ENCODE results near the gene PGAP2.
"Not testable (repeated sequence)": the region's sequence is repeated elsewhere in the genome, so short reads cannot be mapped to it uniquely, and the experiment has no call there.

Gene PGAP2

DNA sequence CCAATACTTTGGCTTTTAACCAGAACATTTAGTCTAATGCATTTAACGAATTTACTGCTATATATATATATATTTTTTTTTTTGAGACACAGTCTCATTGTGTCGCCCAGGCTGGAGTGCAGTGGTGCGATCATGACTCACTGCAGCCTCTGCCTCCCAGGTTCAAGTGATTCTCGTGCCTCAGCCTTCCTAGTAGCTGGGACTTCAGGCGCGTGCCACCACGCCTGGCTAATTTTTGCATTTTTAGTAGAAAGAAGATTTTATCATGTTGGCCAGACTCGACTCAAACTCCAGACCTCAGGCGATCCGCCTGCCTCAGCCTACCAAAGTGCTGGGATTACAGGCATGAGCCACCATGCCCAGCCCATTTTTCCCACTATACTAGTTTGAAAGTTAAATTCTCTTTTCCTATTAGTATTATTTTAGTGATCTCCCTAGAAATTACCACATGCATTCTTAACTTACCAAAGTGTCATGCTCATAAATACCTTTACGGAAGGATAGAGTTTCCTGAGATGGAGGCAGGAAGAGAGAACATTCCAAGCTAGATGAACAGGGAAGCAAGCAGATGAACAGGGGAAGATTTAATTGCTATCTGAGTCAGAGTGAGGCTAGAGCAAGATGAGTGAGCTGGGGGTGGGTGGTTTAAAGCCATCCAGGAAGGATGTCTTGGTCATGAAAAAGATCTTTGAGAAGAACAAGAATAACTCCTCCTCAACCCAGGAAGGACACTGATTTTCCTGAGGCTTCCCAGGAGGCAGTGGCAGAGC is 4.4 kb upstream of the PGAP2 start:
- DNase-seq (ENCODE audit: low spot score), result no peak

- peak; percentile 62 for DNase-seq (ENCODE audit: low spot score)
Measured at GRCh38 chr11:3808861-3809623, 682 bp downstream of the PGAP2 start.

DNA sequence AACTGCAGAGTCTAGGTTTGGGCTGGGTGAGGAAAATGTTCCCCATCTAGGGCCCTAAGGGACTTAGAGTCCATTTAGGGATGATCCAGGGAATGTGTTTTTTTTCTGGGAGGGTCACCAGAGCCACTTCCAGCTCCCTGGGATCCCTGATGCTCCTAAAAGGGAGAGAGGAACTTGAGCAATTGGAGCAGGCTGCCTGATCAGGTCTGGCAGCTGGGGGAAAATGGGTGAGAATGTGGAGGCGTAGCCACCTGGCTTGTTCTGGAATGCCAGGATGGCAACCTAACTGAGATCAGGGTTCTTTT is 1.2 kb downstream of the PGAP2 start:
- no peak for DNase-seq (ENCODE audit: low spot score)

DNA sequence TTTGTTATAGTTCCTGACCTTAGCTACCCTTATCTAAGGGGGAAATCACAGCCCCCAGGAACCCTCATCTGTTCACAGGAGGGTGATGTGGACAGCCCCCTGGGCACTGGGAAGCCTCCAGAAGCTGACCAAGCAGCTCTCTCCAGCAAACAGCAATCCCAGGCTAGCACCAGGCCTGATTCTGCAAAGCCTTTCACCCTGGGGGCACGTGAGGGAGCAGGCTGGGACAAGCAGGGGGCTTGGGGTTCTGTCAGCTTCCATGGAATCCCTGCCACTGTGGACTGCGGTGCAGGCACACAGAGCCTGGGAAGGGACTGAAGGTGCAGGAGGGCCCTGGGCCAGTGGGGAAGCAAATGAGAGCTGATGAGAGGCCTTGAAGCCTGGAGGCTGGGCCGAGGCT is 2.1 kb downstream of the PGAP2 start:
- no peak for DNase-seq (ENCODE audit: low spot score)

DNA sequence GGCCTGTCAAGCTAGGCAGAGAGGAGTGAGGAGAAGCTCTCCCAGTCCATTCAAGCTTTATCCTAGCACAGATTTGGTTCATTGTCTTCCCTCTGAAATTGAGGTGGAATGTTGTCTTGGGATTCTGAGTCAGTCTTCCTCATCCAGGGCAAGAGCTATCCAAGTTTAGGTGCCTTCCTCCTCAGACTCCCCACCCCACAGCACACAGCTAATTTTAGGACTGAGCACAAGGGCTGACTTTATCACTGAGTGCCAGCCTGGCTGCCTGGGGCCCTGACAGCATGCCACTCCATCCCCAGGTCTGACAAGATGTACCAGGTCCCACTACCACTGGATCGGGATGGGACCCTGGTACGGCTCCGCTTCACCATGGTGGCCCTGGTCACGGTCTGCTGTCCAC is 2.6 kb downstream of the PGAP2 start:
- DNase-seq (ENCODE audit: low spot score), result no peak

- not testable (repeated sequence) for DNase-seq (ENCODE audit: low spot score)
Measured at GRCh38 chr11:3814832-3815231, 6.5 kb downstream of the PGAP2 start.

- no peak for DNase-seq (ENCODE audit: low spot score)
Measured at GRCh38 chr11:3815845-3816244, 7.5 kb downstream of the PGAP2 start.

DNA sequence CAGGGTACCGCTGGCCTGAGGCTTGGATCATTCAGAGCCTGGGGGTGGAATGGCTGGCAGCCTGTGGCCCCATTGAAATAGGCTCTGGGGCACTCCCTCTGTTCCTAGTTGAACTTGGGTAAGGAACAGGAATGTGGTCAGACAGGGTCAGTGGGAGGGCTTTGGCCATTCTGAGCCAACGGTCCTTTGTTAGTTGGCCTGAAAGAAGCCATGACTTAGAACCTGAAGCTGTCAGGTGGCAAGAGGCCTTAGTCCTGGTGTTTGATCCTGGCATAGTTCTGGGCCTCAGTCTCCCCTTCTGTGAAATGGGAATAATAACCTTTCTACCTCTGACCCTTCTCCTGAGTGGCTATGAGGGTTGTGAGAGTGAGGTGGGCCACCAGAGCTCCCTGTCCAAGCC is 8.3 kb downstream of the PGAP2 start:
- no peak for DNase-seq (ENCODE audit: low spot score)

DNA sequence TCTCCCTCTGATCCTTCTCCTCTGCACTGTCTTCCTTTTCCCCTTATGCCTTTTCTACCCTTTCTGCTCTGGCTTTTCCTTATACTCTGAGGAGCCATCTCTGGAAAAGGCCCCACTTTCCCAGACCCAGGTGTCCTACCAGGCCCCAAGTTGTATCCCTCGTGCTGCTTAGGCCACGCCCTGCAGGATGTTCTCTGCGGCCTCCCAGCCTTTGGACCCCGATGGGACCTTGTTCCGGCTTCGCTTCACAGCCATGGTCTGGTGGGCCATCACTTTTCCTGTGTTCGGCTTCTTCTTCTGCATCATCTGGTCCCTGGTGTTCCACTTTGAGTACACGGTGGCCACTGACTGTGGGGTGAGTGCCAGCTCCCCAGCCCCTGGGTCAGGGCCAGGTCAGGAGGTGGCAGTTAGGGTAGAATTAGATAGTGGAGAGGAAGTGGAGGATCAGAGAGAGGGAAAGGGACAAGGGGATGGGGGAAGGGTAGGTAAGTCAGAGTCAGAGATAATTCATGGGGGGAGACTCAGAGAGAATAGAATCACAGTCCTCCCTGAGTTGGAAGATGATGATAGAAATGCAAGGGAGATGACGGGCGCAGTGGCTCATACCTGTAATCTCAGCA is 8.9 kb downstream of the PGAP2 start:
- no peak for DNase-seq (ENCODE audit: low spot score)

- DNase-seq (ENCODE audit: low spot score), result no peak
Measured at GRCh38 chr11:3820971-3821370, 12.6 kb downstream of the PGAP2 start.

DNA sequence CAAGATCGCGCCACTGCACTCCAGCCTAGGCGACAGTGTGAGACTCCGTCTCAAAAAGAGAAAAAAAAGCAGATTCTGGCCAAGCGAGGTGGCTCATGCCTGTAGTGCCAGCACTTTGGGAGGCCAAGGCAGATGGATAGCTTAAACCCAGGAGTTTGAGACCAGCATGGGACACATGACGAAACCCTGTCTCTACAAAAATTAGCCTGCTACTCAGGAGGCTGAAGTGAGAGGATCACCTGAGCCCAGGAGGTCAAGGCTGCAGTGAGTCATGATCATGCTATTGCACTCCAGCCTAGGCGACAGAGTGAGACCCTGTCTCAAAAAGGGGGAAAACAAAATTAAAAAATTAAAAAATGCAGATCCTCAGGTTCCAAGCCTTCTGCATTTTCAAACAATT is 14.0 kb downstream of the PGAP2 start:
- DNase-seq (ENCODE audit: low spot score), result no peak

GRCh38 chr11:3823303-3823702 is 14.9 kb downstream of the PGAP2 start:
- no peak for DNase-seq (ENCODE audit: low spot score)

DNA sequence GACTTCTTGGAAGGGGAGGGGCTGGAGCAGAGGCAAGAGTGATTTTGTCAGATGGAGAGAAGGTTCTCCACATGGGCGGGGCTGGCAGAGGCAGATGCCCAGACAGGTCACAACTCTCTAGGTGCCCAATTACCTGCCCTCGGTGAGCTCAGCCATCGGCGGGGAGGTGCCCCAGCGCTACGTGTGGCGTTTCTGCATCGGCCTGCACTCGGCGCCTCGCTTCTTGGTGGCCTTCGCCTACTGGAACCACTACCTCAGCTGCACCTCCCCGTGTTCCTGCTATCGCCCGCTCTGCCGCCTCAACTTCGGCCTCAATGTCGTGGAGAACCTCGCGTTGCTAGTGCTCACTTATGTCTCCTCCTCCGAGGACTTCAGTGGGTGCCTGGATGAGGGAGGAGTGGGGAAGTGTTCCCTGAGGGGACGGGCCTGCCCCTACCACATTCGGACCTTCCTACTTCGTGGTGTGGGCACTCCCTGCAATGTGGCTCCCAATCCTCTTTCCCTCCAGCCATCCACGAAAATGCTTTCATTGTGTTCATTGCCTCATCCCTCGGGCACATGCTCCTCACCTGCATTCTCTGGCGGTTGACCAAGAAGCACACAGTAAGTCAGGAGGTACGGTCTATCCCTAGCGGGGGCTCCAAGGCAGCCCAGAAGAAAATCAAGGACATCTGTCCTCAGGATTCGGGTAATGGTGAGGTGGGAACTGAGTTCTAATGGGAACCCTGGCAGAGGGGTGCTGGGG is 15.6 kb downstream of the PGAP2 start:
- no peak for DNase-seq (ENCODE audit: low spot score)

GRCh38 chr11:3824714-3825472 is 16.5 kb downstream of the PGAP2 start:
- peak; percentile 85 for DNase-seq (ENCODE audit: low spot score)

DNA sequence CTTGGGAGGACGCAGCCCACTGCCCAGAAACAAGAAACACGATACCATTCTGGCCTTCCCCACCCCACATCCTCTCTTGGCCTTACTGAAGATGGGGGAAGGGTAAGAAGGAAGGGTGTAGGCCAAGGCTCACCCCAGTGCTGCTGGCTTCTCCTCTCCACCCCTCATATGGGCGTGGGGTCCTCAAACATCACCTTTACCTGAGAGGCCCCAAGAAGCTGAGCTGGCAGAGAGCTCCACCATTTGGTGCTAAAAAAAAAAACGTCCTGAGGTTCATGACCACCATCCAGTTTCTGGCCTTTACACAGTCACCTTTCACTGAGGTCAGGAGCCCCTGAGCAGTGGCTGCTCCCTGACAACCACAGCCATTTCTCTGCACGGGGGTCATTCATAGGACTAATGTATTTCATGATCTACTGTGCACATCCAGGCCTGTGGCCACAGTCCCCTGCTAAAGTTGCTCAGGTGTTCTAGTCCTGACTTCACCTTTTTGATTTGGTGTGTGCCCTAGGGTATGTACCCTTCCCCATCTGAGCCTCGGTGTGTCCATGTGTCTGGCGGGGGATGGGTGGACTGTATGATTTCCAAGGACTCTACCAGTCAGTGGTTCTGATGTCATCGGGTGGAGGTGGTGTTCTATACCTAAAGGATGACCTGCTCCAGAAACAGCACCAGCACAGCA is 17.3 kb downstream of the PGAP2 start:
- DNase-seq (ENCODE audit: low spot score), result no peak

- no peak for DNase-seq (ENCODE audit: low spot score)
Measured at GRCh38 chr11:3826721-3827120, 18.4 kb downstream of the PGAP2 start.

- DNase-seq (ENCODE audit: low spot score), result no peak
Measured at GRCh38 chr11:3827434-3828186, 19.2 kb downstream of the PGAP2 start.

- DNase-seq (ENCODE audit: low spot score), result no peak
Measured at GRCh38 chr11:3830088-3830487, 21.7 kb downstream of the PGAP2 start.

GRCh38 chr11:3830730-3831129 is 22.4 kb downstream of the PGAP2 start:
- DNase-seq (ENCODE audit: low spot score), result no peak

GRCh38 chr11:3831378-3832239 is 23.2 kb downstream of the PGAP2 start:
- no peak for DNase-seq (ENCODE audit: low spot score)

Measured in CD4-positive, alpha-beta T cell treated with Interleukin-15 for 4 hours (primary cell).